Measurements from ENCODE around the gene CDH4. TPM values are rescaled to one million over a fixed set of nuclear protein-coding genes. Genes with fewer than 3 reads are reported as not detected.

The CDH4 gene
- total RNA-seq, 2 experiments from 2014 or later, result 0.06 to 0.08 TPM

DNA sequence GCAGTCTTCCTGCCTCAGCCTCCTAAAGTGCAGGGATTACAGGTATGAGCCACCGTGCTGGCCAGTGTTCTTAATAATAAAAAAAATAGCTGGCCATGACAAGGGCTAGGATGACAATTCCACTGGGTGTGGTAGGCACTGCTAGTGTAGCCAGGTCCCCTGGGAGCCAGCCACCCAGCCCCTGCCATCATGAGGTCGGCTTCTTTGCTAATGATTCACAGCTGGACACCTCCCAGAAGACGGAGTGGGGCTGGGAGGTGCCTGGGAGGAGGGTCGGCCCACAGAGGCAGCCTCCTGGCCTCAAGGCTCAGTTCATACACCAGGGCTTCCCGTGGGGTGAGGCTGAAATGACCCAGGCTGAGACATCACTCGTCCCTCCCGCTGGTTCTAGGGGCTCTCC, 583.2 kb downstream of the CDH4 start:
- Mint-ChIP-seq H3K27me3 (peaks cover 5% of the 10 kb centered on the region), H3K4me3 (no peak overlapping the region), H3K36me3 (no peaks in the 10 kb centered on the region), H3K27ac (no peak overlapping the region), H3K9me3 (no peaks in the 10 kb centered on the region), H3K4me1 (no peaks in the 10 kb centered on the region)
- no peak for DNase-seq

DNA sequence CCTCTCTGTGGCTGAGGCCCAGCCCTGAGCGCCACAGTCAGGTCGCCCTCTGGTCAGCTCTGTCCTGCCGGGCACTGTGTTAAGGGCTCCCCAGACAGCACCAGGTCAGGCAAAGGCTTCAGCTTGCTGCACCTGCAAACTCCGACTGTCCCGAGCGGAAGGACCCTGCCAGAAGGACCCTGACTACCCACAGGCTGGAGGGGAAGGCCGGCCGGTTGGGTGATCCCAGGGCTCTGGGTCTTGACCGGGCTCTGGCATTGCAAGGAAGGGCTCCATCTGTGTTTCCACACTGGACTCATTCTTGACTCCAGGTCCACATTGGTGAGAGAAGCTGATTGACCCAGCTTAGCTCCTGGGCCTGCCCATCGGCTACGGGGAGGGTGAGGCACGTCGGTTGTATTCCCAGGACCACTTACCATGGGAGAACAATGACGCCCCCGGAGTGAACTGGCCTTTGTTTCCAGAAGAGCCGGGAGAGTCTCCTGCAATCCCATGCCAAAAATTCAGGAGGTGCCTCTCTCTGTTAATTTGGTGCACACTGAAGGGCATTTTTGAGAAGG, 583.8 kb downstream of the CDH4 start:
- H3K27me3 Mint-ChIP-seq, result no peaks in the 10 kb centered on the region
- DNase-seq, result no peak
- no peak overlapping the region for H3K4me3 Mint-ChIP-seq
- H3K4me1 Mint-ChIP-seq, result no peaks in the 10 kb centered on the region
- no peaks in the 10 kb centered on the region for H3K36me3 Mint-ChIP-seq
- H3K27ac Mint-ChIP-seq, result no peak overlapping the region
- no peaks in the 10 kb centered on the region for H3K9me3 Mint-ChIP-seq

DNA sequence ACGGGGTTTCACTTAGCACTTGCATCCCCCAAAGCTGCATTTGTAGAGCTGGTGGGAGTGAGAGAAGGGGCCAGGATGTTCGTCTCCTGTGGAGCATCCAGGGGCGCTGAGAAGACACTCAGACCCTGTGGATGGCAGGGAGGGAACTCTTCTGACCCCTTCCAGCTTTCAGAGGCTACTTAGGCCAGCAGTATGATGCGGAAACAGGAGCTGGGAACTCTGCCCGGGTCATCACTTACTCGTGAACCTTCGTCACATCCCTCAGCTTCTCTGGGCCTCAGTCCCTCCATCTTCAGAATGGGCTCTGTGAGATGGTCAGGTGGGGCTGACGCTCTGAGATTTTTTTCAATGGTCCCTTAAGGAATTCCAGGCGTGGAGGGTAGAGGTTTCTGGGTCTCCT, 585.1 kb downstream of the CDH4 start:
- Mint-ChIP-seq H3K4me1 (no peaks in the 10 kb centered on the region), H3K27ac (no peak overlapping the region), H3K36me3 (no peaks in the 10 kb centered on the region), H3K9me3 (no peaks in the 10 kb centered on the region), H3K27me3 (no peaks in the 10 kb centered on the region), H3K4me3 (no peak overlapping the region)
- no peak for DNase-seq

DNA sequence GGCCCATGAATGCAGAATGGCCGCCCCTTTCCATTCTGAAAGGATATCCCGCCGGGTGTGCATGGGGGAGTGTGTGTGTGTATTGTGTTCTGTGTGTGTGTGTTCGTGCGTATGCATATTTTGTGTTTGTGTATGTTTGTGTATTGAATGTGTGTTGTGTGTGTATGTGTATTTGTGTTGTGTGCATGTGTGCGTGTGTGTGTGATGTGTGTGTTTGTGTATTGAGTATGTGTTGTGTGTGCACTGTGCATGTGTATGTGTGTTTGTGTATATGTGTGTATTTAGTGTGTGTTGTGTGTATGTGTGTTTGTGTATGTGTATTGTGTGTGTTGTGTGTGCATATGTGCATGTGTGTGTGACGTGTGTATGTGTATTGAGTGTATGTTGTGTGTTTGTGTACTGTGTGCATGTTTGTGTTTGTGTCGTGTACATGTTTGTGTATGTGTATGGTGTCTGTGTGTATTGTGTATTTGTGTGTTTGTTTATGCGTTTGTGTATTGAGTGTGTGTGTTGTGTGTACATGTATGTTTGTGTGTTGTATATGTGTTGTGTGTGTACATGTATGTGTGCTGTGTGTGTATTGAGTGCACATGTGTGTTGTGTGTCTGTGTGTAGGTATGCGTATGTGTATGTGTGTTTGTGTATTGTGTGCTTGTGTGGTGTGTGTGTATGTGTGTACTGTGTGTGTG, 587.3 kb downstream of the CDH4 start:
- Mint-ChIP-seq H3K4me1 (no peaks in the 10 kb centered on the region), H3K36me3 (no peaks in the 10 kb centered on the region), H3K4me3 (no peak overlapping the region), H3K9me3 (no peaks in the 10 kb centered on the region), H3K27me3 (no peaks in the 10 kb centered on the region), H3K27ac (no peak overlapping the region)
- no peak for DNase-seq

DNA sequence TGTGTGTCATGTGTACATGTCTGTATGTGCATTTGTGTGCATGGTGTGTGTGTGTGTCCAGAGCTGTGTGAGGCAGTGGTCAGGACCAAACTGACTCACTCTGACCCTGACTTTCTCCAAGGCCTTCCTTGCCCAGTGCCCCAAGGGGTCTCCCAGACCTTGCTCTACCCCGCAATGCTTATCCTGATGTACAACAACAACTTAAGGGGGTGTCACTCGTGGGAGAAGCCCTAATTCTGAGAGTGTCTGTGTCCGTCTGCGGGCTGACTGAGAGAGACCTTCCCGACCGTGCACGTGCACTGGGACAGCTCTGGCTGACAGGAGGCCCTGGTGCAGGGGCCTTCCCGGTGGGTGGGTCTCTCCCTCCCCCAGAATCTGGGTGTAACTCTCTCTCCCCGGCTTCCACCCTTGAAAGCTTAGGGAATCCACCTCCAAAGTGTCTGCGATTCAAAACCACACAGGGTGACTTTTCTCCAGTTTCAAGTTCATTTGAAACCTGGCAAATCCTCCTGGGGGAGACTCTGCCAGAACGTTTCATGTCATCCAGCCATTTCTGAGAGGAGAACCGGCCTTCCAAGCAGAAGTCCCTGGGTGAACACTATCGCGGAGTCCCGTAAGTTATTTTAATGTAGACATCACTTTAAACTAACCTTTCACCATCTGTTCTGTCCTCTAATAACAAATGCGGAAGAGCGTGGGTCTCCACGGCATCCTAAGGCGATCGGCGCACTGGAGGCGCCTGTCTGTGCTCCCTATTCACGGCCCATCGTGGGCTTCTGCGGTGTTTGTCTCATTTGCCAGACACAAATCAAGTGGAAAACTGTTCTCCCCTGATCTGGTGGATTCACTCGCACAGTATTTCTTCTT, 588.1 kb downstream of the CDH4 start:
- Mint-ChIP-seq H3K9me3 (no peaks in the 10 kb centered on the region), H3K27me3 (no peaks in the 10 kb centered on the region), H3K4me1 (no peaks in the 10 kb centered on the region), H3K36me3 (no peaks in the 10 kb centered on the region), H3K4me3 (no peak overlapping the region), H3K27ac (no peak overlapping the region)
- DNase-seq, result no peak

DNA sequence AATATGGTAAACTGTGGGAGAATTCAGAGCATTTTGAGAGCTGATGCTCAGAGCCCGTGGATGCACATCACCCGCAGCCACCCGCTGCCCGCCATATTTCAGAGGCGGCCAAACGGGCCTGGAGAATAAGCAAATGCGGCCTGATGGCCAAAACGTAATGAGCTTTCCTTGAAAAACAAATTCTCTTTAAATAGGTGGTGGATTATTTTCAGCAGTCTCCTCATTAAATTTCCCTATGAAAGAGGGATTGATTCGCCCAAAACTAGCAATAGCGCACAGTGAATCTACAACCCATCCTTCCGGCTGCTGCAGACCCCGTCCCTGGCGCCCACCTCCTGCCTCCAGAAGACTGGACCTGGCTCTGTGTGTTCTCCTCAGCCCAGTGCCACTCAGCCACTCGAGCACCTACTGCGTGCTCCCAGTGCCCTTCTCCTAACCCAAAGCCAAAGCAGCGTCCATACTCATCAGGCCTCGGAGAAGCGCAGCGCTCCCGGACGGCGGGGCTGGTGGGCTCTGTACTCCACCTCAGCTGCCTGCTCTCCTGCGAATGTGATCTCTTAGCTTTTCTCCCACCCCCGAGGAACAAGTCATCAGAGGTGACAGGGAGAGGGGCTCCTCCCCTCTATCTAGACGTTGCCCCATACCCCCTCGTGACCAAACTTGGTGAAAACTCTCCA, 588.9 kb downstream of the CDH4 start:
- Mint-ChIP-seq H3K27me3 (no peaks in the 10 kb centered on the region), H3K27ac (no peak overlapping the region), H3K4me1 (no peaks in the 10 kb centered on the region), H3K9me3 (no peaks in the 10 kb centered on the region), H3K4me3 (no peak overlapping the region), H3K36me3 (no peaks in the 10 kb centered on the region)
- DNase-seq, result no peak

DNA sequence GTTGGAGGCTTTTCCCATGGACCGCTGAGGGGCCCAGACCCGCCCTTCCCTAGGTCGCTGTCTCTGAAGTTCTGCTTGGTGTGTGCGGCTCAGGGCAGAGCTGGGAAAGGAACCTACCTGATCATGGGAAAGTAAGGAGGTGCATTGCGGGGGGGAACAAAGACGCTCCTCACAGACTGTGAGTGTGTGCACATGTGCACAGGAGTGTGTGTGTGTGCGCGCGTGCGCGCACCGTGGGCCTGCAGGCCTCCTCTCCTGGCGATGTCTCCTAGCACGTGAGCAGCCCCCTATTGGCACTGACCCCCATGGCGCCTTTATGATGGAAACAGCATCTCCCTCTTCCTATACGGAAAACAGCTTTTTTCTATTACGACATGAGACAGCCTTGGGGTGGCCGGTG, 589.5 kb downstream of the CDH4 start:
- Mint-ChIP-seq H3K27me3 (no peaks in the 10 kb centered on the region), H3K4me1 (no peaks in the 10 kb centered on the region)

DNA sequence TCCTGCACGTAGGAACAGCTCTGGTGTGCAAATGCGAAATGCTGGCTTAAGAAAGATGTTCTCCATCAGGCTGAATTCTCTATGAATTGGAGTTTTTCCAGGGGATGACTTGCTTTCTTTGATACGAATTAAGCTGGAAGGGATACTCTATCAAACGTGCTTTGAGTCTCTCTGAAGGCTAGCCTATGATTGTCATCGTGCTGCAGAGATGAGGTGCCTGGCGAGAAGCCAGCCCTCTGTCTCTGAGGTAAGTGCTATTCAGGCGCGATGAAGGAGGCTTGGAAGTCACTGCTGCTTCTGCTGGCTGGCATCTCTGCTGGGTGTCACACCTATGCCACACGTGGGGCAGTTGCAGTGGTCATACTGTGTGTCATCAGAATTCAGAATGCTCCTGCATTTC, 589.9 kb downstream of the CDH4 start:
- no peaks in the 10 kb centered on the region for H3K36me3 Mint-ChIP-seq

More for the DNA sequence above, 589.5 kb downstream of the CDH4 start:
- H3K27ac Mint-ChIP-seq, result no peak overlapping the region
- H3K4me3 Mint-ChIP-seq, result no peak overlapping the region
- H3K9me3 Mint-ChIP-seq, result no peaks in the 10 kb centered on the region
- DNase-seq, result no peak
- H3K36me3 Mint-ChIP-seq, result no peaks in the 10 kb centered on the region

DNA sequence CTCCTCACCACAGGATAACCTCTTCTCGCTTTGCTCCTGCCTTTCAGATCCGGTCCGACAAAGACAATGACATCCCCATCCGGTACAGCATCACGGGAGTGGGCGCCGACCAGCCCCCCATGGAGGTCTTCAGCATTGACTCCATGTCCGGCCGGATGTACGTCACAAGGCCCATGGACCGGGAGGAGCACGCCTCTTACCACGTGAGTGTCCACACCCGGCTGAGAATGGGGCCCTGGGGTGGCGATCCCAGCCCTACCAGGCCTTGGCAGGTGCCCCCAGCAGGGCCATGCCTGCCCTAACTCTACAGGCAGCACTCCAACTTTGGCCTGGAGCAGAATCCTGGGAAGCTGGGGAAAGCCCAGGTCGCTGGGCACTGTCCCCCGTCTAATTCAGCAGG, 592.6 kb downstream of the CDH4 start:
- Mint-ChIP-seq H3K9me3 (no peaks in the 10 kb centered on the region), H3K27ac (no peak overlapping the region), H3K4me3 (no peak overlapping the region), H3K27me3 (no peaks in the 10 kb centered on the region), H3K36me3 (no peaks in the 10 kb centered on the region), H3K4me1 (no peaks in the 10 kb centered on the region)
- no peak for DNase-seq

More for the DNA sequence above, 589.9 kb downstream of the CDH4 start:
- Mint-ChIP-seq H3K27me3 (no peaks in the 10 kb centered on the region), H3K27ac (no peak overlapping the region), H3K4me3 (no peak overlapping the region), H3K9me3 (no peaks in the 10 kb centered on the region), H3K4me1 (no peaks in the 10 kb centered on the region)
- DNase-seq, result no peak

DNA sequence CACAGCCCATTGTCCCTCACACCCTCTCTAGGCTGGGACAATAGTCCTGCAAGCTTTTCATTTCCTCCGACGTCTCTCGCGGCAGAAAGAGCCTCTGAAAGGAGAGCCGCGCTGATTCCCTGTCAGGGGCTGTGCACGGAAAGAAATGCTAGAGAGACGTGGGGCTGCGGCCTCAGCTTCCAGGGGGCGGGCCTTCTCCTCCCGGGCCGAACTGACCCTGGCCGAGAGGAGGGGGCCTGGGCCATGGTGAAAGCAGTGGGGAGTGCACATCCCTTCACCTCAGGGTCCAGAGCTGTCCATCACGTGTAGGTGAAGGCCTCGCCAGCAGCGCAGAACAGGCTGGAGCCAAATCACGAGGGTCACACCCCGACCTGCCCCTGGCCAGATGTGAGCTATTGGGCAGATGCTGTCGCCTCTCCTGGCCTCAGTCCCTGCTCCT, 593.2 kb downstream of the CDH4 start:
- Mint-ChIP-seq H3K4me3 (no peak overlapping the region), H3K36me3 (no peaks in the 10 kb centered on the region), H3K27me3 (no peaks in the 10 kb centered on the region), H3K4me1 (no peaks in the 10 kb centered on the region), H3K27ac (no peak overlapping the region), H3K9me3 (no peaks in the 10 kb centered on the region)
- no peak for DNase-seq

DNA sequence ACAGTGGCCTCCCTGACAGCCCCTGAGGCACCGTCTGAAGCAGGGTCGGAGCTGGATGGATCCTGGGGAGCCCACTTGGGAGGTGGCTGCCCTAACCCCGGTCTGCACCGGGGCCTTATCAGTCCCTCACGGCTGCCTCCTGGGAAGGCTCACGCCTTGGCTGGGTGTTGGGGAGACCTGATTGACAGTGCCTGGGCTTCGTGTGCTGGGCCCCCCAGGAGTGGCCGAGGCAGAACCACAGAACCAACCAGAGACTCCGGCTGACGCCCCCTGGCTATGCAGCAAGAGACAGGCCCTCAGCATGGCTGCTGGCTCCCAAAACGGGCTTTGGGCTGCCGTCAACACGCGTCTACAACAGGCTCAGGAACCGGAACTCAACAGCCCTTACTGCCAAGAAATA, 594.0 kb downstream of the CDH4 start:
- no peaks in the 10 kb centered on the region for H3K27me3 Mint-ChIP-seq
- DNase-seq, result no peak
- no peaks in the 10 kb centered on the region for H3K9me3 Mint-ChIP-seq
- H3K4me3 Mint-ChIP-seq, result no peak overlapping the region
- H3K36me3 Mint-ChIP-seq, result no peaks in the 10 kb centered on the region
- no peaks in the 10 kb centered on the region for H3K4me1 Mint-ChIP-seq
- H3K27ac Mint-ChIP-seq, result no peak overlapping the region

DNA sequence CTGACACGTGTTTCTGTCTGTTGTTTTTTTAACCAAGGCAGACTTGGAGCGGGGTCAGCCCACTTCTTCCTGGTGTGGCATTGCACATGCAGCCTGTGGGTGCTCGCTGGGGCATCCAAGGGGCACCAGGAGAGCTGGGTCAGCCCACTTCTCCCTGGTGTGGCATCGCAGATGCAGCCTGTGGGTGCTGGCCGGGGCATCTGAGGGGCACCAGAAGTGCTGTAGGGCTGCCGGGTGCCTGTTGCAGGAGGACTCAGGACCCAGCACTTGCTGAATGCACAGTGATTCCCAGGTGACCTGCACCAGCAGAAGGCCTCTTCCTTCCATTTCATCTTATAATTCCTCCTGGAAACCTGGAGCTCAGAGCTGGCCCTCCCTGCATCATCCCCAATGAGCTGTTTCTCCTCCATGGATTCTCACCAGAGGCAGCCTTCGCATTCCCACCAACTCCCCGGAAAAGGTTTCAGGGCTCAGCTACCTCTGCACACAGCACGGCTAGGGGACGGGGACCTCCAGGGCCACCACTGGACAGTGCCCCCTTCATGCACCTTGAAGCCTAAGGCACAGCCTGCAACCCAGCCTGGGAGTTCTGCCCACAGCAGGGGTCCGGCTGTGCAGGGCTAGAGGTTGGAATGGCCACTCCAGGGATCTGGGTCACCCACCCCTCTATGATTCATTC, 594.8 kb downstream of the CDH4 start:
- no peaks in the 10 kb centered on the region for H3K27me3 Mint-ChIP-seq
- H3K9me3 Mint-ChIP-seq, result no peaks in the 10 kb centered on the region
- H3K27ac Mint-ChIP-seq, result no peak overlapping the region
- no peaks in the 10 kb centered on the region for H3K4me1 Mint-ChIP-seq
- no peak for DNase-seq
- H3K36me3 Mint-ChIP-seq, result no peaks in the 10 kb centered on the region
- H3K4me3 Mint-ChIP-seq, result no peak overlapping the region

DNA sequence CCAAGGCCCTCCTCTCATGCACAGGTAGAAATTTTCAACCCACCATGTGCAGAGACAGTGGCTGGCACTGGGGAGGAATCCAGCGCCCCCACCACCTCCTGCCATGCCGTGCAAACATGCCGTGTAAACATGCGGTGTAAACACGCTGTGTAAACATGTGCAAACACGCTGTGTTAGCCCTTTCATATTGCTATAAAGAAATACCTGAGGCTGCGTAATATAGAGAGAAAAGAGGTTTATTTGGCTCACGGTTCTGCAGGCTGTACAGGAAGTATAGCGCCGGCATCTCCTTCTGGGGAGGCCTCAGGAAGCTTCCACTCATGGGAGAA, 595.3 kb downstream of the CDH4 start:
- Mint-ChIP-seq H3K9me3 (no peaks in the 10 kb centered on the region), H3K36me3 (no peaks in the 10 kb centered on the region), H3K27ac (no peak overlapping the region), H3K4me1 (no peaks in the 10 kb centered on the region), H3K27me3 (no peaks in the 10 kb centered on the region), H3K4me3 (no peak overlapping the region)
- DNase-seq, result no peak

DNA sequence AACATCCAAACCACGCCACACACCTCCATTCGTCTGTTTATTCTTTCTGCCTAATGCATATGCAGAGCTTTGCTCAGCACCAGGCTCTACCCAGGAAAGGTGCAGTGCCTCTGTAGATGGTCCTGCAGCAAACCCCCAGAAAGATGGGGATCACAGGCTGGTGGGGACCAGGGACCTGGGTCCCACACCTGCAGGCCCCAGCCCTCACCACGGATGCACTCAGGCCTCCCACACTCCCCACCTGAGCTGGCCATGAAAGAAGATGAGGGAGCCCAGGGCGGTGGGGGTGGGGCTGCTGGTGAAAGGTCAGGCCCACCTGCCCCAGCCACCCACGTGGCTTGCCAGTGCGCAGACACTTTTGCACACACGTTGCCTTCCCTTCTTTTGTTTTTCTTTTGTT, 595.9 kb downstream of the CDH4 start:
- no peaks in the 10 kb centered on the region for H3K4me1 Mint-ChIP-seq
- DNase-seq, result no peak
- no peak overlapping the region for H3K27ac Mint-ChIP-seq
- no peaks in the 10 kb centered on the region for H3K27me3 Mint-ChIP-seq
- H3K36me3 Mint-ChIP-seq, result no peaks in the 10 kb centered on the region
- no peak overlapping the region for H3K4me3 Mint-ChIP-seq
- H3K9me3 Mint-ChIP-seq, result no peaks in the 10 kb centered on the region

DNA sequence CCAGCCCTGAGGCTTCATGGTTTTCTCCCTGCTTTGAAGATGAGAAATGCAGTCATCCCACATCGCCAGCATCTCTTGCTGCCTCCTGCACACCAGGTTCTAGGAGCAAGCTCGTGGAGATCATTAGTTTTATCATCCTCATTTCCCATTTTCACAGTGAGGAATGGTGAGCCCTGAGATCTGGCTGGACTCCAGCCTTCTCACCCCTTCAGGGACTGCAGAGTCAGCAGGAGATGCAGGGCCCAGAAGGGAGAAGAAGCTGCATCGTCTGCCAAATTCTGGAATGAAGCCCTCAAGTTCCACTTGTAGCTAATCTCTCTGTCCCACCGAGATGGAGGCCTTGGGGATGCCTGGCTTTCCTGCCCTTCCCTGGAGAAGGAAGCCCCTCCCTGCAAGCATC, 596.8 kb downstream of the CDH4 start:
- no peak for DNase-seq
- Mint-ChIP-seq H3K27me3 (no peaks in the 10 kb centered on the region), H3K4me1 (no peaks in the 10 kb centered on the region), H3K9me3 (no peaks in the 10 kb centered on the region), H3K4me3 (no peak overlapping the region), H3K27ac (no peak overlapping the region), H3K36me3 (no peaks in the 10 kb centered on the region)

All from activated naive CD8-positive, alpha-beta T cell treated with anti-CD3 and anti-CD28 coated beads for 36 hours (primary cell).